C1 segment of cervical spinal cord (tissue), 14 donors: ENCODE measurements around the gene NT5DC2.

Experiments used
- DNase-seq, 14 donors: peaks; one replicate each; lab custom pipeline; 2025; lab: John Stamatoyannopoulos, UW

Gene NT5DC2

GRCh38 chr3:52533623-52534280 lies at the start of gene NT5DC2:
Gene NT5DC2 (minus strand): TSS chr3:52533857. CDS start chr3:52533737, 120 bp downstream.
- peak in 9 of 14 donors; percentile 20 to 71 (median 28) for DNase-seq

DNA sequence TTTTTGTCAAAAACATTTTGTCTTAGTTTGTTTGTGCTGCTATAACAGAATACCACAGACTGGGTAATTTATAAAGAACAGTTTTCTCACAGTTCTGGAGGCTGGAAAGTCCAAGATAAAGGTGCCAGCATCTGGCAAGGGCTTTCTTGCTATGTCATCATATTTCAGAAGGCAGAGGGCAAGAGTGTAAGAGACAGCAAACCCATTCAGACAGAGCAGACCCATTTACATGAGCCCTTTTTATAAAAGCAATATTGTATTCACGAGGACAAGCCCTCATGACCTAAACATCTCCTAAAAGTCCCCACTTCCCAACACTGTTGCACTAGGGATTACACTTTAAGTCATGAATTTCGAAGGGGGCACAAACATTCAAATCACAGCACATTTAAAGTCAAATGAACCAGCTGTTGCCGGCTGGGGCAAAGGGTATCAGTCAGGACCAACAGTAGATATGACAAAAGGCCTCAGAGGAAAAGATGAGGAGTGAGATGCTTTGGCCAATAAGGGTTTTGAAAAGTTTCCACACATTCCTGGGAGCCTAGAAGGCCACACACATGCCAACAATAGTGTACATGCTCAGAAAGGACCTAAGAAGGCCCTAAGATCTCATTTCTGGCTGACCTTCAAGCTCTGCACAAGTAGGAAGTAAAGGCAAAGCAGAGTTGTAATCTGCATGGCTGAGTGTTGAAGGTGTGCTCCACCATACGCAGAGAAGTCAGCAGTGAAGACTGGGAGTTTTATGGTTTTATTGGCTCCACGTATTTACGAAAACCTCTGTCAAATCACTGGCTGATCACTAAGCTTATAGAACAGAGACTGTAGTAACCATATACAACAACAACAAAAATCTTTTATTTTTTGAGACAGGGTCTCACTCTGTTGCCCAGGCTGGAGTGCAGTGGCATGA lies 40.7 kb upstream of the NT5DC2 start:
- DNase-seq = no peak

- DNase-seq = no peak
These were observed 38.6 kb upstream of the NT5DC2 start for GRCh38 chr3:52572221-52572620.

GRCh38 chr3:52570076-52570475 lies 36.4 kb upstream of the NT5DC2 start:
- DNase-seq = no peak

GRCh38 chr3:52568069-52568468 lies 34.4 kb upstream of the NT5DC2 start:
- DNase-seq = no peak

- no peak for DNase-seq
These were observed 30.3 kb upstream of the NT5DC2 start for GRCh38 chr3:52563984-52564383.

DNA sequence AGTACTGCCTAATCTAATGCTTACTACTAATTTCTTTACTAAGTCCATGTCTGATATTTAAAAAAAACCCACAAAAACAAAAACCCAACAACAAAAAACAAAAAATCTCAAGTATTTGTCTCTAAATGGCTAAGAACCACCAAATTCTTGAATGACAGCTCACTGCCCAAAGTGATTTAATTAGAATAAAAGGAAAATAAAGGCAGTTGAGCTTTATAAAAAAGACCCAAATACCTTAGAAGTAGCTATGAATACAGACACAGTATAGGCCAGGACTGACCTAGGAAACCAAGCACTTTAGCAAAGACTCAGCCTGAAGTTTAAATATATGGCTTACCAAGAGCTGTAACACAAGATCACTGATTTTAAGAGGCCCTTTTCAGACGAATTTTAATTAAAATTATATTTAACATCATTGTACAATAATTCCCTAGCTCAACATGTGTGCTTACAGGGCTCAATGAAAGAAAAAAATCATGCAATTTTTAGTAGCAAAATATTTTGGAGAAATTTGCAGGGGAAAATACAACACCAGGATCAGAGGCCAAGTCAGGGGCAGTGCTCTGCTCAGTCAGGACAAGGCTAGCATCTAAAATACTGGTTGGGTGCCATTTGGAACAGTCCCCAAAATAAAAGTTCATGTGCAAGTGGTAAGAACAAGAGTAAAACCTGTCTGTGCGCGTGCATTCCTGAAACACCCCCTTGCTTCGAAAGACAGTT lies 27.5 kb upstream of the NT5DC2 start:
- no peak for DNase-seq

- no peak for DNase-seq
These were observed 24.8 kb upstream of the NT5DC2 start for GRCh38 chr3:52558436-52558835.

- DNase-seq = peak in 1 of 14 donors; percentile 22
These were observed 23.6 kb upstream of the NT5DC2 start for GRCh38 chr3:52557011-52557960.

GRCh38 chr3:52555056-52555455 lies 21.4 kb upstream of the NT5DC2 start:
- DNase-seq = no peak

- peak in 1 of 14 donors; percentile 8 for DNase-seq
These were observed 20.5 kb upstream of the NT5DC2 start for GRCh38 chr3:52554026-52554755.

- DNase-seq = no peak
These were observed 18.4 kb upstream of the NT5DC2 start for GRCh38 chr3:52552089-52552488.

DNA sequence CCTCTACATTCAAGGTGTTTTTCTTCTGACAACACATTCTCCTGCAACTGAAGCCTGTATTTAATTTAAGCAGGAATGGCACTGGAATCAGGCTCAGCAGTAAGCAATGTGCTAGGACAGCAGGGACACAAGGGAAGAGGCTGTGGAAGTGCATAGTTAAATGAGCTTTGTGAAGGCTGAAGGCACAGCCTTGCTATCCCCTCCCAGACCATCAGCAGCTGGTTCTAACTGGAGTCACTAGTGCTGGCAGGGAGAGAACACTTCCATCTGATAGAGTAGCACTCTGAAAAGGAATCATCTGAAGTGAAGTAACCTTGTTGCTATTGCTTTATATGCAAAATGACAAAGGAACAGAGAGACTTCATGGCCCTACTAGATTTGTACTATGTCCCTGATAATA lies 17.5 kb upstream of the NT5DC2 start:
- DNase-seq = no peak

- DNase-seq = no peak
These were observed 13.5 kb upstream of the NT5DC2 start for GRCh38 chr3:52547143-52547542.

GRCh38 chr3:52546111-52546901 lies 12.6 kb upstream of the NT5DC2 start:
- no peak for DNase-seq

GRCh38 chr3:52544937-52545336 lies 11.3 kb upstream of the NT5DC2 start:
- peak in 1 of 14 donors; percentile 6 for DNase-seq

DNA sequence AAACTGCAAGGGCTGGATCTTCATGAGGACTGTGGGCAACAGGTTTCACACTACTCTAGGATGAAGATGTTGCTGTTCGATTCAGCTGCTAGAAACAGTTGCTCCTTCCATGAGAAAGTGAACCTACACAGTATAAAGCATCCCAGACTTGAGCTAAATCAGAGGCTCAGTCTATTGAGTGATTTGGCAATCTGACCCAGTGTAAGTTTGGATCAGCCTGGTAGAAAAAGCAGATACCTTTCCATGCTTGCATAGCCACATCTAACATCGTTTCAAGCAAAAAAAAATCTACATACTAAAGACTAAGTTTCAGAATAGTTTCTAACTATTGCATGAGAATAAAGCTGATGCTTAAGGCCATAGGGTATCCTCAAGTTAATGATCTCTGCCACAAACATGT lies 7.4 kb upstream of the NT5DC2 start:
- no peak for DNase-seq

- DNase-seq = no peak
These were observed 5.5 kb upstream of the NT5DC2 start for GRCh38 chr3:52539010-52539653.
